Stimulated activated naive CD8-positive, alpha-beta T cell treated with anti-CD3 and anti-CD28 coated beads, Interleukin-15, amount 100 ng/mL, for 72 hours (primary cell): ENCODE results near the gene CAMK4.
"Not testable (repeated sequence)": the region's sequence is repeated elsewhere in the genome, so short reads cannot be mapped to it uniquely, and the experiment has no call there.

Source experiments
- ATAC-seq: fragments of 150-1000 bp; cut with Tn5 transposase; 2 replicates; pipeline ENCODE4 v1.10.0; 2021; ENCODE audit warnings: mild to moderate bottlenecking, moderate library complexity
- DNase-seq, 2 donors: peaks; one replicate each; pipeline ENCODE4 v3.0.0; 2021 to 2022
- H3K27ac Mint-ChIP-seq, 2 donors: one replicate each; pipeline ENCODE4 v1.8.0; 2022; ENCODE audit warnings: mild to moderate bottlenecking in 2 of 2, mixed read lengths in 2 of 2, moderate library complexity in 2 of 2
- H3K27me3 Mint-ChIP-seq: one replicate; pipeline ENCODE4 v1.8.0; 2022; ENCODE audit warnings: mixed read lengths
- H3K4me1 Mint-ChIP-seq: one replicate; pipeline ENCODE4 v1.8.0; 2022; ENCODE audit warnings: mild to moderate bottlenecking, mixed read lengths
- H3K4me3 Mint-ChIP-seq, 2 donors: one replicate each; pipeline ENCODE4 v1.8.0; 2022; ENCODE audit warnings: mild to moderate bottlenecking in 2 of 2, mixed read lengths in 2 of 2, moderate library complexity in 1 of 2
- H3K9me3 Mint-ChIP-seq, 2 donors: one replicate each; pipeline ENCODE4 v1.8.0; 2022; ENCODE audit warnings: mixed read lengths in 2 of 2

The CAMK4 gene

DNA sequence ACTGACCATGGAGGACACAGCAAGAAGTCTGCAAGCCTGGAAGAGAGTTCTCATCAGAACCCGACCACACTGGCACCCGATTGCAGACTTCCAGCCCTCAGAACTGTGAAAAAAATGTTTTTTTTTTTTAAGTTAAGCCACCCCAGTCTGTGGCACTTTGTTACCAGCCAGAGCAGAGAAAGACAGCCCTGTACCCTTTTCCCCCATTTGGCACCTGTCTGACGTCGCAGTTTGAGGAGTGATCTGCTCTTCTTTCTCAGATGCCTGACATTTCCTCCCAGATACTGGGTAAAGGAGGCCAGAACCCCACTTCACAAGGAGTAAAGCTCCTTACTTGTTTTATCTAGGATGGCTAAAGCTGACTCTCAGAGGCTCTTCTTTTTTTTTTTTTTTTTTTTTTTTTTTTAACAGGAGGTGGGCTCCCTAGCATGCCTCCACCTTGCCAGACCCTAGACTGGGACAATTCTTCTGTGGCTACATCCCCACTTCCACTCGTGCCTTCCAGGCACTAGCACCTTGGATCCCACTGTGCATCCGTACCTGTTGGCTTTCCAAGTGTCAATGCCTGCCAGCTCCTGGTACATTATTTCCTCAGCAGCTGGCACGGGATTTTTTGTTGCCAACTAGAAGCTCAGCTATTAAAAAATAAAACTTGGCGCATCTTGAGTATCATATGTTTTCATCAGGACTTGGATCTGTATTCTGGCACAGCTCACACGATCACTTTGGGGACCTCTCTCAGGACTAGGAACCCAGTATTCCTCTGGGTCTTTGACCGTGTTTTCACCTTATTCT, 14.4 kb downstream of the CAMK4 start:
- Mint-ChIP-seq H3K27ac (peak overlapping the region; percentile 15 to 93), H3K27me3 (no peaks in the 10 kb centered on the region), H3K9me3 (no peaks in the 10 kb centered on the region), H3K4me3 (peak overlapping the region; percentile 78 to 85), H3K4me1 (peaks cover 96% of the 10 kb centered on the region)
- DNase-seq, result no peak
- ATAC-seq, result no peak

DNA sequence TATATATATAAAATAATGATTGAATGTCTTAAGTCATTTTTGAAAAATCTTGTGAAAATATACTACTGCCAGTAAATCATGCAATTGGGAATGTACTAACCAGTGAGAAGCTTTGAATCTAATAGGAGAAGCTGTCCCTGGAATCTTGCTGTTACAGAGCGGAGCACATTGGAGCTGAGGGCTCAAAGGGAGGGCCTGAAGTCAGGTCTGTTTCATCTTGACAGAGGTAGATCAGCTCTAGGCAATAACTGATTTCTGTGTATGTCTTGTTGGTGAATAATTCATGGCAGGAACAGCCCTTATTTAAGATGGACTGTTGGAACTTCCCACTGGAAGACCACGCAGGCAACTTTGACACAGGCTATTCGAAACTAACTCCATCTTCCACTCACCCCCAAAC, 17.5 kb downstream of the CAMK4 start:
- no peaks in the 10 kb centered on the region for H3K27me3 Mint-ChIP-seq
- no peak for ATAC-seq
- no peak overlapping the region for H3K4me3 Mint-ChIP-seq
- H3K4me1 Mint-ChIP-seq, result peaks cover 92% of the 10 kb centered on the region
- no peak for DNase-seq
- H3K27ac Mint-ChIP-seq, result no peak overlapping the region
- no peaks in the 10 kb centered on the region for H3K9me3 Mint-ChIP-seq

DNA sequence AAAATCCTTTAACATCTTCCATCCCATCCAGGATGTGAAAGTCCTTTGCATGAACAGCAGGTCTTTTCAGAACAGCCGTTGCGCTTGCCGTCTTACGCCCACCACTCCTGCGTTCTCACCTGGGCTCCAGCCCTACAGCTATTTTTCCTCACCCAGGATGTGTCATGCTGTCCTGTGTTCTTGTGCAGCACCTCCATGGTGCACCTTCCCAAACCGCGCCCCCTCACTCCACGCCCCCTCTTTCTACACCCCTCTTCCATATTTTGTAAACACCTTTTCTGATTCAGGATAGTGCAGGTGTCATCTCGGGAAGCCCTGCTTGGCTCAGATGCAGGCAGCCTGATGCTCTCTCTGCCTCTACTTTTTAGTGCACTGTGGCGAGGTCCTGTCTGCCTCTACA, 18.4 kb downstream of the CAMK4 start:
- H3K27ac Mint-ChIP-seq, result no peak overlapping the region
- no peaks in the 10 kb centered on the region for H3K9me3 Mint-ChIP-seq
- H3K4me1 Mint-ChIP-seq, result peaks cover 86% of the 10 kb centered on the region
- no peak for DNase-seq
- no peak for ATAC-seq
- peak overlapping the region in 1 of 2 donors; percentile 41 for H3K4me3 Mint-ChIP-seq
- no peaks in the 10 kb centered on the region for H3K27me3 Mint-ChIP-seq

DNA sequence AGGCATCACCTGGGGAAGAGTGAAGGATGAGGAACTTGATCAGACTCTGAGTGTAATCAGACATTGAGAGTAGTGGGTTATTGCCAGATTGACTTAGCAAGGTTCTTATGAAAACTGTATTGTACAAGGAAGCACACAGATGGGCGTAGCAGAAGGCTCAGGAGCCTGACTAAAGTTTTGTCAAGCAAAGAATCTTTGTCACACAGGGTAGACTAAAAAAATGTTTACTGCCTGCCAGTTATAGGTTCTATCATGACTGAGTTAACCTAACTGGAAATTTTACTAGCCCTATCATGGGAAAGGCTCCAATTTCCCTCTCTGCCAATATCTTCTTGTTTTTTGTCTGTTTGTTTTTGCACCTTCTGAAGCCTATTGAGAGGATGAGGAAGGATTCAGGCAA, 19.1 kb downstream of the CAMK4 start:
- H3K27ac Mint-ChIP-seq, result peak overlapping the region in 1 of 2 donors; percentile 87
- peaks cover 86% of the 10 kb centered on the region for H3K4me1 Mint-ChIP-seq
- no peak overlapping the region for H3K4me3 Mint-ChIP-seq
- DNase-seq (no peak), ATAC-seq (no peak)
- no peaks in the 10 kb centered on the region for H3K27me3 Mint-ChIP-seq
- no peaks in the 10 kb centered on the region for H3K9me3 Mint-ChIP-seq

DNA sequence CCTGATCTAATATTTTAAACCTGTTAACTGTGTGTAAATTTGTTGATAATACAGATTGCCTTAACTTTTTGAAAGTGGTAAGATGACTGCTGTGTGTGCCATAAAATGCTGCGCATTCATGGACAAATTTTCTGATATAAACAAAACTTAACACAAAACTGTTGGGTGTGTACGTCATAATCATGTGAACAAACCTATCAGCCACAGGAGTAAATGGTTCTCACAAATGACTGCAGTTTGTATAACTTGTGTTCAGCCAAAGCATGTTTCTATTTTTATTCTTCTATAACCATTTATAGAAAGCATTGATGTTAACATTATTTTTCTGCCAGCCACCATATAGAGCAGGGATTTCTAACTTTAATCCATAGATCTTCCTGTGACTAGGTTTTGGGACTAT, 21.5 kb downstream of the CAMK4 start:
- Mint-ChIP-seq H3K4me1 (peaks cover 81% of the 10 kb centered on the region), H3K4me3 (peak overlapping the region; percentile 0 to 71), H3K27ac (no peak overlapping the region), H3K27me3 (no peaks in the 10 kb centered on the region), H3K9me3 (no peaks in the 10 kb centered on the region)
- ATAC-seq (no peak), DNase-seq (no peak)

DNA sequence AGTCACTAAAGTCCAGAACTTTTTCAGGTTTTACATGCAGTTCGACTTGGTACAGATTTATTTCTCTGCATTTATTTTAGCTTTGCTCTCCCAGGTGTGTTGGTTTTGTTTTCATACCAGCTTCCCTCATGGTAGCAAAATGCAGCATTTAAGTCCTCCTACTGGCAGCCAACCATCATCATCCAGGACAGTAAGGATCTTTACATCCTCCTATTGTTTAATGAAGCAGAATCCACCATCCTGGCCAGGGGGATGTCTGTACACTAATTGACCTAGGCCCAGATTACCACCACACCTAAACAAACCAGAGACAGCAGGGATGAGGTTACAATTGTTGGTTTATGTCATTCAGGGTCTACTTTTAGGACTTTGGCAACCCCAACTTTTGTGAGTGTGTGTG, 22.3 kb downstream of the CAMK4 start:
- peak overlapping the region; percentile 17 to 31 for H3K27ac Mint-ChIP-seq
- H3K4me3 Mint-ChIP-seq, result peak overlapping the region; percentile 62 to 71
- peaks cover 83% of the 10 kb centered on the region for H3K4me1 Mint-ChIP-seq
- ATAC-seq (no peak), DNase-seq (no peak)
- H3K27me3 Mint-ChIP-seq, result no peaks in the 10 kb centered on the region
- no peaks in the 10 kb centered on the region for H3K9me3 Mint-ChIP-seq

DNA sequence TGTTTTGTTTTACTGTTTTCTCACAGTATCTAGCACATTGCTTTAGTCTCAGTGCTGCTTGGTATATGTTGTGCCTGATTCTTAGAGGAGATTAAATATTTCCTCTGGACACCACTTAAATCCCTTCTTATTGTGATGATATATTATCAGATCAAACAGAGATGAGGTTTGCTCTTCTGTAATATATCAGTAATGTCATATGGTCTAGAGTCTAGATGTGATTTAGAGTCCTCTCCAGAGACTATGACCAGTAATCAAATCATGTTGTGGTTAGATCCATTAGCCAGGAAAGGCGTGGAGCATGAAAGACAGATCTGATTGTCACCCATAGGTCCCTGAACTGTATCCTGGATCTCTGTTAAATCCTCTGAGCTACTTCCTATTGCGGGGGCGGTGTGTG, 24.4 kb downstream of the CAMK4 start:
- no peaks in the 10 kb centered on the region for H3K9me3 Mint-ChIP-seq
- H3K27me3 Mint-ChIP-seq, result no peaks in the 10 kb centered on the region
- H3K4me1 Mint-ChIP-seq, result peaks cover 82% of the 10 kb centered on the region
- no peak overlapping the region for H3K27ac Mint-ChIP-seq
- ATAC-seq (no peak), DNase-seq (no peak)
- peak overlapping the region; percentile 46 to 52 for H3K4me3 Mint-ChIP-seq

DNA sequence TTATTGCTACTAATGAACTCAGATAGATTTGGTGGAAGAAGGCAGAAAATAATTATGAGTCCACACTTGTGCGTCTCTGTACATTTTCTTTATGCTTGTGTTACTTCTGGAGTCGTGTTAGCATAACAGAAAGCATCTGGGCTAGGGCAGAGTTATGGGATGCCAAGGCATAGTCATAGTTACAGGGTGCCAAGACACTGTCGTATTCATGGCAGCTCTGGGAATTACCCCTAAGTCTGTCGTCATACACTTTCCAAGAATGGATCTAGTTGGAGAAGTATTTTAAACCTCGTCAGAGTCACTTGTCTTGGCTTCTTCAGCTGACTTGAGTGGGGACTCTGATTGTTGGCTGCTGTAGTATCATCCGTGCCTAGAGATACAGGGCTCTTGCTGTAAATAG, 27.7 kb downstream of the CAMK4 start:
- H3K4me1 Mint-ChIP-seq, result peaks cover 86% of the 10 kb centered on the region
- no peak for ATAC-seq
- H3K27me3 Mint-ChIP-seq, result no peaks in the 10 kb centered on the region
- H3K27ac Mint-ChIP-seq, result peak overlapping the region; percentile 9 to 22
- peak overlapping the region; percentile 9 to 14 for H3K4me3 Mint-ChIP-seq
- no peaks in the 10 kb centered on the region for H3K9me3 Mint-ChIP-seq
- DNase-seq, result no peak

DNA sequence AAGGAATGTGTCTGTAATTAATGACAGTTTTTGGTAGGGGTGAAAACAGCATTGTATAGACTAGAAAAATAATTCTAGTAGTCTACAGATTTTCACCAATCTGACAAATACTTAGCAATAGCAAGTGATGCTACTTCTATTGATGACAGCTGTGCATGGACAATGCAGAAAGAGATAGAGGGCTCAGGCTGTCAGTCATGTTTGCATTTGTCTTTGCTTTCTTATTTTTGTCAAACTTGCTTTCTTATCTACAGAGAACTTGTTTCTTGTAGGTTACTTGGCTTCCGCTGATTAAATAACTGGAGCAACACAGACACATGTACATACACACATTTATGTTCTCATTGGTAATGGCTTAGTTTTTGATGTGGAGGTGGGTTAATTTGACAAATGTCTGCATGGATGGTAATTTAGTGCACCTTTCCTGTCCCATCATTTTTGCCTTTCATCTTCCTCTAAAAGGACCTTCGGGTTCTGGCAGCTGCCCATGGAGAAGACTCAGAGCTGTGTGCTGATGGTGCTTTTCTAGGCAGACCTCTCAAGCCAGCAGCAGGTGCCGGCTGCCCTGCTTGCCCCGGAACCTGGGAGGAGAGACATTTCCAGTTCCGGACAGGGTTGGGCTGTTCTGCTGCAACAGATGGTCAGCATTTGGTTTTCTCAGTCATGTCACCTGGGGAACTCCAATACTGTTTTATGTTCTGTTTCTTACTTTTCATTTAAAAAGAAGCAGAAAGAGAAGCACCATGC, 28.8 kb downstream of the CAMK4 start:
- ATAC-seq (no peak), DNase-seq (no peak)
- H3K4me1 Mint-ChIP-seq, result peaks cover 84% of the 10 kb centered on the region
- H3K4me3 Mint-ChIP-seq, result peak overlapping the region; percentile 72 to 74
- no peaks in the 10 kb centered on the region for H3K9me3 Mint-ChIP-seq
- H3K27ac Mint-ChIP-seq, result peak overlapping the region; percentile 67 to 78
- H3K27me3 Mint-ChIP-seq, result no peaks in the 10 kb centered on the region

DNA sequence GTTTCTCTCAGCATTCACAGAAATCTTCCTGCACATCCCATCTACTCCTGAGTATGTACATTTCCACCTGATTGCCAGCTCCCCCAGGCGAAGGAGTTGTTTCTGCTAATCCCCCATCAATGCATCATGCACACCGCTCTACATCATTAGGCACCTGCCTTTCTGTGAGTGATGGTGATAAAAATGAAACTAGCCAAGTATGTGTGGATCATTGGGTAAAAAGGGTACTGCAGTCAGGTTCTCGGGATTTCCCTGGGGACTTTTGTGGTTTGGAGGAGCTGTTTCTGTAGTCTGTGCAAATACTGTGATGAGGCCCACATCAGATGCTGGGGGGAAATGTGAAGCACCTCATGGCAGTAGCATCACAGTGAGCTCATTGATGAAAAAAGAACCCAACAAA, 30.4 kb downstream of the CAMK4 start:
- Mint-ChIP-seq H3K9me3 (no peaks in the 10 kb centered on the region), H3K27me3 (no peaks in the 10 kb centered on the region), H3K27ac (peak overlapping the region; percentile 83 to 96), H3K4me1 (peaks cover 73% of the 10 kb centered on the region), H3K4me3 (peak overlapping the region; percentile 50 to 79)
- ATAC-seq (peak; percentile 95), DNase-seq (peak; percentile 76 to 90)

DNA sequence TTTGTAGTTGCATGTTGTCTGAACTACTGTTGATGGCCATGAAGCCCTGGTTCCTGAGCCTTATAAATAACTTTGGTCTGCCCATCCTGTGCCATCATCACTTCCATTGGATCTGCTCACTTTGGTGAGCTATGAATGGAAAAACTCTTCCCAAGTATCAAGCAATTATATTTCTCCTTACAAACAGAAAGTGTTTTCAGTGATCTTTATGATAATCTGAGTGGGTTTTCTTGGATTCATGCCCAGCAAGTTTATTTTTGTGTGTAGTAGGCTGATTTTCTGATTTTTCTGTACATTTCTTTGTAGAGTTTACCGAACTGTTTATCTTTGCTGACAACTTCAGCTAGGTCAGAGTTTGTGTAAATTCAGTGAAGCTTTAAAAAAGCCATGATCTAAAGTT, 31.0 kb downstream of the CAMK4 start:
- Mint-ChIP-seq H3K27me3 (no peaks in the 10 kb centered on the region), H3K27ac (peak overlapping the region; percentile 83 to 96), H3K4me3 (peak overlapping the region; percentile 50 to 79), H3K9me3 (no peaks in the 10 kb centered on the region), H3K4me1 (peaks cover 68% of the 10 kb centered on the region)
- DNase-seq, result no peak
- peak; percentile 19 for ATAC-seq

DNA sequence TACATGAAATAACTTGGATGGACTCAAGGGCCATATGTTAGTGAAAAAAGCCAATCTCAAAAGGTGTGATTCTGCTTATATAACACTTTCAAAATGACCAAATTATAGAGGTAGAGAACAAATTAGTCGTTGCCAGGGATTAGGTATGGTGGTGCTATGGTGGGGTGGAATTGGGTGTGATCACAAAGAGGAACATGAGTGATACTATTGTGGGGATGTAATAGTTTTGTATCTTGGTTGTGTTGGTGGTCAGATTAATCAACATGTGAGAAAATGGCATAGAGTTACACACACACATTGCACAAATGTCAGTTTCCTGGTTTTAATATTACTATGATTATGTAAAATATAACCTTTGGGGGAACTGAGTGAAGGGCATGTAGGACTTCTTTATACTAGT, 31.9 kb downstream of the CAMK4 start:
- no peaks in the 10 kb centered on the region for H3K27me3 Mint-ChIP-seq
- peak in 1 of 2 donors; percentile 44 for DNase-seq
- peak overlapping the region; percentile 50 to 79 for H3K4me3 Mint-ChIP-seq
- ATAC-seq, result peak; percentile 75
- no peaks in the 10 kb centered on the region for H3K9me3 Mint-ChIP-seq
- H3K4me1 Mint-ChIP-seq, result peaks cover 58% of the 10 kb centered on the region
- peak overlapping the region in 1 of 2 donors; percentile 17 for H3K27ac Mint-ChIP-seq

DNA sequence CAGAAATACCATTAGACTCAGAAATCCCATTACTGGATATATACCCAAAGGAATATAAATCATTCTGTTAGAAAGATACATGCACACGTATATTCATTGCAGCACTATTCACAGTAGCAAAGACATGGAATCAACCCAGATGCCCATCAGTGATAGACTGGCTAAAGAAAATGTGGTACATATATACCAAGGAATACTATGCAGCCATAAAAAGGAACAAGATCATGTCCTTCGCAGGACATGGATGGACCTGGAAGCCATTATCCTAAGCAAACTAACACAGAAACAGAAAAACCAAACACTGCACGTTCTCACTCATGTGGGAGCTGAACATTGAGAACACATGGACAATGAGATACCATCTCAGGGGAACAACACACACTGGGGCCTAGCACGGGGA, 33.4 kb downstream of the CAMK4 start:
- H3K4me1 Mint-ChIP-seq, result peaks cover 43% of the 10 kb centered on the region
- not testable (repeated sequence) for H3K9me3 Mint-ChIP-seq, H3K4me3 Mint-ChIP-seq, H3K27me3 Mint-ChIP-seq, ATAC-seq, DNase-seq
- peak overlapping the region in 1 of 2 donors; percentile 27 for H3K27ac Mint-ChIP-seq

DNA sequence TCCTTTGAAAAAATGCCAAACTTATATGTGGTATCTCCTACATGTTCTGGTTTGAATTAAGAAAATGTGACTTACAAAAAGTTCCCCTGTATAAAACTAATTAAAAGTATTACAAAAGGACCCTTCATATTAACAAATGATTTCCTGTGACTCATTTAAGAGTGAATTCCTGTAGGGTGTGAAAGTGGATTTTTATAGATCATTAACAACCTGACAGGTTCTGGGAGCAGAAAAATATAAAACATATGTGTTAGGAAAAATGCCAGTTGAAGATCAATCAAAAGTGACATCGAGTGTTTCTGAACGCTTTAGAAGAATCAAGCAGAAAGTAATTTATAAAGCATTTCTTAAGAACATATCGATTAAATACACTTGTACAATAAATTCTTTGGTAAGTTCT, 35.5 kb downstream of the CAMK4 start:
- H3K9me3 Mint-ChIP-seq, result peaks cover 7 to 8% of the 10 kb centered on the region in 2 donors
- H3K4me1 Mint-ChIP-seq, result peaks cover 26% of the 10 kb centered on the region
- H3K27ac Mint-ChIP-seq, result no peak overlapping the region
- H3K4me3 Mint-ChIP-seq, result no peak overlapping the region
- DNase-seq (no peak), ATAC-seq (no peak)
- H3K27me3 Mint-ChIP-seq, result no peaks in the 10 kb centered on the region

DNA sequence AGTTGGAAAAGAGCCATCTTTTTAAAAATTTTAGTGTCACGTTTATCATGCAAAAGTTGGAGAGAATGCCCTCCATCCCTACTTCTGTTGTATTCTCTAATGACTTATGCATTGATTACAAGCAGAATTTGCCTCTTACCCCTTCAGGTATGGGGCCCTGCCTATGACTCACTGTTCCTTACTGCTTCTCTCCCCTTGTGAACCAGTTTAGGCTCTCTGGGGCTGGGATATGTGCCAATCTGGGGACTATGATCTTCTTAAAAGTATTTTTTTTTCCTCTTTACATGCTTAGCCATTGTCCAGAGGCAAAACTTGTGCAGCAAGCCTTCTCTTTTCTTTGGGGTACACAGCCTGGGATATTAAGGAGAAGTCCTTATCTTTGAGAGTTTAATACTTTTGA, 37.4 kb downstream of the CAMK4 start:
- Mint-ChIP-seq H3K4me3 (no peak overlapping the region), H3K27ac (no peak overlapping the region), H3K27me3 (no peaks in the 10 kb centered on the region), H3K4me1 (peaks cover 20% of the 10 kb centered on the region), H3K9me3 (peaks cover 10 to 12% of the 10 kb centered on the region in 2 donors)
- peak; percentile 80 for ATAC-seq
- no peak for DNase-seq

DNA sequence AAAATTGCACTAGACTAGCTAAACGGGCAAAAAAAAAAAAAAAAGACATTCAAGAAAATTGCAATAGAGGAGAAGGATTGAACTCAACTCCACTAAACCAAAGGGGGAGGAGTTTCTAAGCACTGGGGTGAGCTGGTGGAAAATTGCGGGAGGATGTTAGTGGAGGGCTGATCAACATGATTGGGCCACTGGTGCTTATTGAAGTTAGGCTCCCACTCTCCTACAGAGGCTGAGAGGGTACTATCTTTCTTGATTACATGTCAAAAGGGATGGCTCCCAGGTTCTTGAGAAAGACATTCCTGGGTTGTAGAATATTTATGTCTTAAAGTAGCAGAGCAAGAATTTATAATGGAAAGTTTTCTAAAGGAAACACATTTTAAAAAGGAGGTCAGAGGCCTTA, 38.0 kb downstream of the CAMK4 start:
- no peak overlapping the region for H3K4me3 Mint-ChIP-seq

More for the DNA sequence above, 38.0 kb downstream of the CAMK4 start:
- Mint-ChIP-seq H3K4me1 (peaks cover 18% of the 10 kb centered on the region), H3K27me3 (no peaks in the 10 kb centered on the region), H3K9me3 (peaks cover 15 to 16% of the 10 kb centered on the region in 2 donors), H3K27ac (no peak overlapping the region)
- DNase-seq (no peak), ATAC-seq (peak; percentile 50)
